NCI-H2227 treated with DMSO at 0.1 percent for 48 hours (cell line): ENCODE measurements around the gene PIEZO1.
A peak's percentile ranks its signal among the peaks of the same experiment; 100 is the strongest.

Experiments used
- DNase-seq: peaks from one replicate; lab custom pipeline; 2025; lab: John Stamatoyannopoulos, UW

PIEZO1 gene

DNA sequence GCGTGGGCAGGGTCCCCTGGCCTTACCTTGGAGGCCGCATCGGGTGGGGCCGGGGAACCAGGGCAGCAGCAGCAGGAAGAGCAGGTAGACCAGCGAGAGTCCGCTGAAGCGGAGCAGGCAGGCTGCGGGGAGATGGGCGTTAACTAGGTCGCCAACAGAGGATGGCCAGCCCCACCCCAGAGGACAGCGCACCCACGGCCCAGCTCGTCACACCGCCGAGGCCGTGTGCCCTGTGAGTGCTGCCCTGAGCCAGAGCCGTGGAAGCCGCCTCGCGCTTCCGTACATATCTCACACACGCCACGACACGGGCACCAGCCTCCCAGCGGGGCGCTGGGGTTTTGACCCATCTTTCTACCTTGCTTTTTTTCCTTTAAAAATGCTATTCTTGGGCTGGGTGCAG, 35.7 kb downstream of the PIEZO1 start:
- no peak for DNase-seq

DNA sequence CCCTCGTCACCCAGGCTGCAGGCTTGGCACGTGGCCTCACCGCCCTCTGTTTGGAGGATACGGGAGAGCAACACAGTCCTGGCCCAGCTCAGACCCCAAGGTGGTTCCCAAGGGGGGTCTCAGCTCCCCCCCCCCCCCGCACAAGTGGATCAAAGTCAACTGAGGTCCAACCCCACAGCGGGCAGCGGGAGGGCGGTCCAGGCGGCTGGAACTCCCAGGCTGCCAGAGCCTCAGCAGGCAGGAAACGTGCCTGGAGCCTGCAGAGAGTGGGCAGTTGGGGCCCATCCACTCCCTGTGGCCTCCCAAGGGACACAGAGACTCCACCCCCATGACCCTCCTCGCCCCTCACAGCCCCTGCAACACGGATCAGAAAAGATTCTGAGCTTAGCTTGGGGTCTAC, 36.7 kb downstream of the PIEZO1 start:
- no peak for DNase-seq

DNA sequence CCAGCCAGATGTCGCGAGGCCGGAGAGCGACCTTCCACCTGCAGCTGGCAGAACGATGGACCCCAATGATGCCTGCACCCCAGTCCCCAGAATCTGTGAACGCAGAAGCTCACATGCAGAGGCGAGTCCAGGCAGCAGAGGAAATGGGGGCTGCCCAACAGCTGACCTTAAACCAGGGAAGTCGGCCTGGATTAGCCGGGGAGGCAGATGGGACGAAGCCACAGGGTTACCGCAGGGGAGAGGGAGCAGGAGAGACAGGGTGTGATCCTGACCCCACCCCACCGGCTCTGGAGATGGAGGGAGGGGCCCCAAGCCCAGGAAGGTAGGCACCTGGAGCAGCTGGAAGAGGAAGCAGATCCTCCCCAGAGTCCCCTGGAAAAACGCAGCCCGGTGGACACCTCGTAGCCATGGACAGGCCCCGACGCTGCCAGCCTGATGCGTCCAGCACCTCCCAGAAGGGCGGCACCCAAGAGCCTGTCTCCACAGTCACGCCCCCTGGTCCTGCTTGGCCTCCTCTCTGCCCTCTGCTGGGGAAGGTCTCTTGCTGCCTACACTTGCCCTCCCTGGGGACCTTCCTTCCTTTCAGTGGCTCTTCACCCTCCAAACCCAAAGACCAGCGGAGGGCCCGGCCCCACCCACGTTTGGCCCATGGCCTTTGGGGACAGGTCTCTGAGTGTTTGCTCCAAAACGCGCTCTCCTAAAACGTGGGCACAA, 37.3 kb downstream of the PIEZO1 start:
- no peak for DNase-seq

DNA sequence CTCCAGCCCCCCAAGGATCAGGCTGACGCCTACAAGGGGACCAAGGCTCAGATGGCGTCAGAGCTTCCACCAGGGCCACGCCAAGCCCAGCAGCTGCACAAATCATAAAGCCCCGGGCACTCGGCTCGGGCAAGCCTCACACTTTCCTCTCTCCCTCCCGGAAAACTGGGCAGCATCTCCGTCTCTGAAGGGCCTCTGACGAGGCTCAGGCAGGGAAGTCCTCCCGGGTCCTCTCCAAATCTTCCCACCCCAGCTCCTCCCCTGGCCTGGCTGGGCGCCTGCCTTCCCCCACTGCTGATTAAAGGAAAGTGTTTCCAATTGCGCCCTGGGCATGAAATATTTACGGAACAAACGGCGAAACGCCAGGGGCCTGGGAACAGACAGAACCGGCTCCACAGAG, 38.5 kb downstream of the PIEZO1 start:
- no peak for DNase-seq

DNA sequence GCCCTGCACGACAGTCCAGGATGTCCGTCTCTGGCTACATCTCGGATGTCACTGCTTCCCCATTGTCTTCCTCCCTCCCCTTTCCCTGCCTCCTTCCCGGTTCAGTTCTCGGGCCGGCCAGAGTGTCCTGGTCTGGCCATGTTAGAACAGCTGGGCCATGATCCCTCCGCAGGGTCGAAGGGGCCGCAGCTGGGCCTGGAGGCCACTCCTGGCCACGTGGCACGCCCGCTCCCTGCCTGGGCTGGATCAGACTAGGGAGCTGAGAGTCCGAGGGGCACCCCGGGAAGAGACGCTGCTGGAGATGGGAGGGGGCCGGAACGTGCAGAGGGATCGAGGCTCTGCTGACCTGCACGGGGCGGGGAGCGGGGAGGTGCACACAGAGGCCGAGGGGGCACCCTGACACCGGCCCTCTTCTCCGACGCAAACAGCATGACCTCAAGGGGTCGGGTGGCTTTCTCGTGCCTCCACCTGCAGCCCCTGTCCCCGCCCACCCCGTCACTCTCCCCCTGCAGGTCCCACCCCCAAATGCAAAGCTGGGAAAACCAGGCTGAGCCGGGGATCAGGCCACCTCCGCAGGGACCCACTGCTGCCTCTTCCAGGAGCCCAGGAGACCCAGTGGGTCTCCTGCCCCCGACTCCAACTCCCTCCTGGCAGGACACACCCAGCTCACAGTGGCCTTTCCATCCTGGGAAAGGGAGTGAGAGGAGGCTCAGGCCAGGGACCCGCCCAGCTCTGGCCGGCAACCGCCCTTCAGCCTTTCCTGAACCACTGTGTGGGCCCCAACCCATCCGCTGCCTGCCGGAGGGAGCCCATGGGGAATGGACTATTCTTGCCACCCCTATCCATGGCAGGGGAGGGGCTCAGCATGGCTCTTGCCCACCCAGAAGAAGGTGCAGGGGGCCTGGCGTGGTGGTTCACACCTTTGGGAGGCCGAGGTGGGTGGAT, 40.2 kb downstream of the PIEZO1 start:
- no peak for DNase-seq

DNA sequence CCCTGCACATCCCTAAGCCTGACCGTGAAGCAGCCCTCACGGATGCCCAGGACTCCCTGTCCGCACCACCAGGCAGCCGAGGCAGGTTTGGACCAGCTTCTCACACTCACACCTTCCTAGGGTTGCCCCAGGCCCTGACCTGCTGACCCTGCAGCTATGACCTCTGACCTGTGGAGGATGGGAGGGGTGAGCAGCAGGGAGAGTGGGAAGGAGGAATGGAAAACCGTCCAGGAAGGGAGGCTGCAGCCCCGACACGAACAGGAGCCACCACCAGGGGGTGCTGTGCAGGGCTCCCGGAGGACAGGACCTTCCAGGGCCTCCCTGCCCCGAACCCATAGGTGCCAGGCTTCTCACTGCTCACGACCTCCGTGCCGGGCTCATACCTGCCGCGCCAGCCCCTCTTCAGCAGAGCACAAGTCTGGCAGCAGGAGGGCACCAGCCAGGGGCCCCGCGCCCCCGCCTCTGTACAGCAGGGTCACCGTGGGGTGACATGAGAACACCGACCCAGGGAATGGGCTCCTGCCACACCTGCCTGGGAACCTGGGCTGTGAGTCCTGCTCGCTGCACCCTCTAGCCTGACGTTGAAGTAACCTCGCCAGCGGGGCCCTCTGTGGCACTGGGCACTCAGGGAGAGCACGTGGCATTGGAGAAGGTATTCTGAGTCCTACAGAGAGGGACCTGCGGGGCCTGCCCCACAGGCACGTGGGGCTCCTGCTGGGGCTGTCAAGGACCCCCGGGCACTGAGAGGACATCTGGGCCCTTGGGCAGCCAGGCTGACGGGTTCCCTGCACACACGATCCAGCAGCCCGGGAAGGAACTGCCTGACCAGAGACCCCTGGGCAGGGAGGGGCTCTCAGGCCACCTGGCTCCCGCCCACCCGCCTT, 41.1 kb downstream of the PIEZO1 start:
- peak; percentile 0 for DNase-seq

DNA sequence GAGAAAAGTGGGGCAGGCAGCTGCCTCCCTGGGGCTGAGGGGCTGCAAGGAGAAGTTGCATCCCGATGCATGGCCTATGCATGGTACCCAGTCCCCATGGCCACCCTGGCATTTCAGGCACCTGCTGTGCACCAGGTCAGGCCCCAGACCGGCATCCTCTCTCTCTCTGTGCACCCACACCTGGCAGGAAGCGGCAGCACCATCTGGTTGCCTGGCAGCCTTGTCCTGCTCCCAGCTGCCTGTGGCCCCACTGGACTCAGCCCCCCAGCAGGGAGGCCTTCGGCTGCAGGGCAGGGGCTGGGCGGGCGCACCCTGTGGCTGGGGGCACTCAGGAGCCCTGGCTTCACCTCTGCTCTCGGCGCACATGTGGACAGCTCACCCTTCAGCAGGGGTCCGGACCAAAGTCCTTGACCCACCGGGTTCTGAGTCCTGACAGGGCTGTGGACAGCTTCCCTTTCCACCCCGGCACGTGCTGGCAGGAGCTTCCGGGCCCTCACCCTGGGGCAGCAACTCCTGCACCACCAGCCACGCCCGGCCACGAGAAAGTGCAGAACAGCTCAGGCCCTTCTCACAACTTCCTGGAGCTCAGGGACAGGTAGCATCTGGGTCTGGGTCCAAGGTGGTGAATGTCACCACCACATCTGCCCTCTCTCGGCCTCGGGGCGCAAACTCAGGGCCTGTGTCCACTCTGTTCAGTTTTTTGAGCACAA, 42.0 kb downstream of the PIEZO1 start:
- DNase-seq = no peak

DNA sequence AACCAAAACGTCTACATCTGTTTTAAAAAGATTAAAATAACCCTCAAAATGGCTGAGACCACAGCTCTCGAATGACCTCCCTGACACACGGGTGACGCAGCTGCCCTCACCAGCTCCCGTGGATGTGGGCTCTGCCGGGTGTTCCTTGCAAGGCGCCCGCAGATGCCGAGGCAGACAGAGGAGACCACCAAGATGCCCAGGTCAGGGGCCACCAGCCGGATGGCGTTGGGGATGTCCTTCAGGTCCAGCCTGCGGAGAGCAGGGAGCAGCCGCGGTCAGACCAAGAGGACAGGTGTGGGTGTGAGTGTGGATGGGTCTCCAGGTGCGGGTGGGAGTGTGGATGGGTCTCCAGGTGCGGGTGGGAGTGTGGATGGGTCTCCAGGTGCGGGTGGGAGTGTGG, 43.7 kb downstream of the PIEZO1 start:
- DNase-seq = no peak

DNA sequence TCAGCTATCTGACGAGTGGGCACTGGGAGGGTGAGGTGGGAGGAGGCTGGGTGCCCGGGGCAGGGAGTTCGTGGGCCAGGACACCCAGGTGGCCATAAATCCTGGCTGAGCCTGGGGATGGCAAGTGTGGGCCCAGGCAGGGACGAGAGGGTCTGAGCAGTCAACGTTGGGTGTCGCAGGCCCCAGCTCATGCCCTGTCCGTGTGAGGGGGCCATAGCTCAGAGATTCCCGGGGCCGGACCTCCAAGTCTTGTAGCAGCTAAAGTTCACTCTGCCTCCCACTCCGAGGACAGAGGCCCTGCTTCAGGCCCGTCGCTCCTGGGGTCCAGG, 44.3 kb downstream of the PIEZO1 start:
- DNase-seq = no peak

DNA sequence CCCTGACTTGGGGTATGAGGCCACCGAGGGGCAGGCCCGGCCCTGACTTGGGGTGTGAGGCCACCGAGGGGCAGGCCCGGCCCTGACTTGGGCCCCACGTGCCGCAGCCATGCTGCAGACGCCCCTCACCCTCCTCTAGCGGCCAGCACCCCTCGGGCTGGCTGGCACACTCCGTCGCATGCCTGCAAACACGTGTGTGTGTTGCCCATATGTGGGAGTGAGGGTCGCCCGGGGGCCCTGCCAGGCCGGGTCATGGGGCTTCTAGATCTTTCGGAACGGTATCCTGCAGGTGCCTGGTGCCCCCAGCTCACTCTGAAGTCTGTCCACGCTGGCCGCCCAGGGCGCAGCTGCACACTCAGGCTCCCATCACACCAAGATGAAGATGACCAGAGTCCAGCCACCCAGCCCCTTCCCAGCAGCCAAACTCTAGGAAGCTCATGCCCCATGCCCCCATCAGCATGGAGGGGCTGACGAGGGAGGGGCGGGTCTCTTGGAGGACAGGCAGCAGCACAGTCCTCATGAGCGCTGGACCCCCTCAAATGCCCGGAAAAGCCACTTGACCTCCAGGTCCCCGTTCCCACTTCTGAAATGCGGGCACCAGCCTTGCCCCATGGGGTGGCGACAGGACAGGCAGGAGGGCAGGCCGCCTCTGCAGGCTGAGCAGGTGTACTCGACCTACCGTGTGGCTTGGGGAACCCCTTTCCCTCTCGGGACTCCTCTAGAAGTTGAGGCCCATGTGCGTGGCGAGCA, 44.9 kb downstream of the PIEZO1 start:
- no peak for DNase-seq

DNA sequence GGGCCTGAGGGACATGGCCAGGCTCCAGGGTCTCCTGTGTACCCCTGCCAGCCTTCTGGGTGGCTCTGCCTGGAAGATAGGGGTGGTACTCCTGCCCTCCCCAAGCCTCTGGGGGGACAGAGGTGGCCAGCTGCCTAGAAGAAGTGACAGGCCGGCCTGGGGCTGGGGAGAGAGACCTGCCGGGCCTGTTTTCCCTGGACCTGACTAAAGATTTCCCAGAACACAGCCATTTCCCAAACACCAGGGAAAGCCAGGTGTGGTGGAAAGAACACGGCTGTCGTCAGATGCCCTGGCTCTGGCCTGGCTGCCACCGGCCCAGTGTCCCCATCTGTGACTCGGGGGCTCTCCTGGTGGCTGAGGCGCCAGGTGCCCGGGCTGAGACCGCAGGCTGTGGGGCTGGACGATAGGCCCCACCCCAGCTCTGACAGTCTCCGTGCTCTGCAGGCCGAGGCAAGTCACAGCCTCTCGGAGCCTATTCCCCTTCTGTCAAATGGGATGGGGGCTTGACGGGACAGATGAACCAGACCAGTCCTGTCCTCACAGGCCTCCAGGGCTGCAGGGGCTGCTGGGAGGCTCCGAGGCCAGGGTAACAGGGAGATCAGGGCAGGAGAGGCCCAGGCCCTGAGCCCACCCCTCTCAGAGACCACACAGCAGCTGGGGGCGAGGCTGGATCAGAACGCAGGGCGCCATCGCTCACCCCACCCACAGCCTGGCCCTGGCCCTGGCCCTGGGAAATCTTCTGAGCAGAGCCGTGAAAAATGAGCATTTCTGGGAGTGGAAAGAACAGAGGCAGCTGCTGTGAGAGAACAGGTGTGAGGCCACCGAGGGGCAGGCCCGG, 45.7 kb downstream of the PIEZO1 start:
- no peak for DNase-seq

DNA sequence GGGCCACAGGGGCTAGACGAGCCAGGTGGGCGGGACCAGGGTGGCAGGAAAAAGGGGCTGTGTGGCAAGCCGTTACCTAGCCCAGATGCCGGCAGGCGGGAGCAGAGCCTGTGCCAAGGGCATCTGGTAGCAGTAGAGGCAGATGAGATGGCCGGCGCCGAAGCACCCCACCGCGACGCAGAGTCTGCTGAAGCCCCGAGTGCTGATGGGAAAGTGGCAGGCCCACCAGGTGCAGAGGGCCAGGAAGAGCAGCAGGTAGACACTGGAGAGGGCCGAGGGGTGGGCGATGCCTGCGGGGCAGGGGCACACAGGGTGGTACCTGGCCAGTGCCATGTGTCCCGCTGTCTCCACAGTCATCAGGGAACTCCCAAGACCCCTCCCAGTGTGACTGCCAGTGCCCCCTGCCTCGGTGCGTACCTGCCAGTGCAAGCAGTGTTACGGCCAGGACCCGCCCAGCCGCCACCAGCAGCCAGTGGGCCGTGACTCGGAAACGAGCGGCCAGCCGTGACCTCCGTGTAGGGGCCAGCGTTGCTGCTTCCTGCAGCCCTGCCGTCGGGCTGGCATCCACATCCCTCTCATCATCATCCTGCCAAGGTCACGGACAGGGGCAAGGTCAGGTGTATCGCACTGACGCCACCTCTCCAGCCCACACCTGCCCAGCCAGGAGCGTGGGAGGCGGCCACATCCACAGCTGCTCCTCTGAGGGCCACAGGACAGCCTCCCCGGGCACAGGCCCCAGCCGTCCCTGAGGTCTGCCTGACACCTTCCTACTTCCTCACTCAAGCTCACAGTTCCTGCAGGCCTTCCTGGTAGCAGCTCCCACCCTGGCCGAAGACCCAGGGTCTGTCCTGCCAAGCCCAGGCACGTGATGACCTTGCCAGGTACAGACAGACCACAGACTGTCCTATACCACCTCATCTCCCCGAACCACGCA, 46.6 kb downstream of the PIEZO1 start:
- DNase-seq = no peak

DNA sequence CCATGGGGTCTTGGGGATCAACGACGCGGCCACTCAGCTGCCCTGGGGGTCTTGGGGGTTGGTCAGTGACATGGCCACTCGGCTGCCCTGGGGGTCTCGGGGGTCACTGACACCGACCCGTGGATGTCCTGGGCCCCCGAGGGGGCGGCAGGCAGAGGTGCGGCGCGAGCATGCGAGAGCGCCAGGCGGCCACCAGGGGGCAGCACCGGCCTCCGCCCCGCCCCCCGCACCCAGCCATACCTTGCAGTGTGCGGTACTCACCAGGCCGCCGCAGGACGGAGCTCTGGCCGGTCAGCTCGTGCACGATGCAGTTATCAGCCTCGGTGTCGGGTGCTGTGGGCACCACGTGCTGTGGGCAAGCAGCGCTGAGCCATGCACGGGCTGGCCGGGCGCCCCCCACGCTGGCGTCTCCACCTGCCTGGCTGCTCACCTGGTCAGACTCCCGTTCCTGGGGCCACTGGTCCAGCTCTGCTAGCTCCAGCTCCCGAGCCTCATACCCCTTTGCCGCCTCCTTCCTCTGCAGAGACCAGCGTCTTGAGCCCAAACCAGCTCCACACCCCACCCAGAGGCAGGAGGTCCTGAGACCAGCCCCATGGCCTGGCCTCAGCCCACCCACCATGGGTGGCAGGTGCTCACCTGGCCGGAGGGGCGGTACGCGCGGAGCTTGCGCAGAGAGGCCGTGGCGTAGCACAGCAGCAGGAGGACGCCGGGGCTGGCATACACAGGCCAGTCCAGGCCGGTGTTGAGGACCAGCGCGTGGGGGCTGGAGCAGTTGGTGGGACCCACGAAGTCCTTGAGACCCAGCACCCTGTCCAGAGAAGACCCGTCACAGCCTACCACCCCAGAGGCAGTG, 47.5 kb downstream of the PIEZO1 start:
- peak; percentile 12 for DNase-seq

DNA sequence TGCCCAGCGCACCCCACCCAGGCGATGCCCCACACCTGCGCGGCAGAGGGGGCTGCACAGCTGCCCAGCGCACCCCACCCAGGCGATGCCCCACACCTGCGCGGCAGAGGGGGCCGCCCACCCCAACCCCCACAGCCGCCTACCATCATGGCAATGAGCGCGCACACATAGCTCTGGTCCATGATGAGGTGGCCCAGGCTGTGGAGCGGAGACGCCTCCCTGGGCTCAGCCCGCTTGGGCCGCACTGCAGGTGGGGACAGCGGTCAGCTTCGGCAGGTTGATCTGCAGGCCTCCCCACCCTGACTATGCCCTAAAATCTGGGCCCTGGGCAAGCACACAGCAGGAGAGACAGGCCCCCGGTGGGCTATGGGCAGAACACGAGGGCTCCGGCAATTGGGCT, 48.5 kb downstream of the PIEZO1 start:
- DNase-seq = no peak

DNA sequence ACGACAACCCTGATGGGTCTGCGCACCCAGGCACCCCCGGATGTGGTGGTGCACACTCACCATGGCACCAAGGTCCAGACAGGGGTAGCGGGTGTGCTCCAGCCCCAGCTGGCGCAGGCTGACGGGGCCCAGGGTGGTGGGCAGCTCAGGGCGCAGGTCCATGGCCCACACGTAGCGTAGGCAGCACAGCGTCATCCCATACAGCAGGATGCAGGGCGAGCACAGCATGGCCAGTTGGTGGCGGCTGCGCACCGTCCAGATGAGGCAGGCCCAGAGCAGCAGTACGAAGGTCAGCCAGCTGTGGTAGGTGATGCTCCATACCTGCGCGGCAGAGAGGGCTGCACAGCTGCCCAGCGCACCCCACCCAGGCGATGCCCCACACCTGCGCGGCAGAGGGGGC, 48.9 kb downstream of the PIEZO1 start:
- DNase-seq = no peak

DNA sequence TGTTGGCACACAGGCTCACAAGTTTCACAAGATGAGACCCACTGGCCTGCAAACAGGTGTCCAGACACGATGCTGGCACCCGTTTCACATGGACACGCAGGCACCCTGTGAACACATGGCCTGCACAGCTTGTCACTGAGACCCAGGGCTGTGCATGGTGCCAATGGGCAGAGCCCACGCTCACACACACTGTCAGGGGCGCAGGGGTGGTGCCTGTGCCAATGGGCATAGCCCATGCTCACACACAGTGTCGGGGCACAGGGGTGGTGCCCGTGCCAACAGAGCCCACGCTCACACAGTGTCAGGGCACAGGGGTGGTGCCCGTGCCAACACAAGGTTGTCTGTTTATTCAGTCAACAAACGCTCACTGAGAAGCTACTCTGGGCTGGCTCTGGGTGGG, 49.4 kb downstream of the PIEZO1 start:
- DNase-seq = no peak

DNA sequence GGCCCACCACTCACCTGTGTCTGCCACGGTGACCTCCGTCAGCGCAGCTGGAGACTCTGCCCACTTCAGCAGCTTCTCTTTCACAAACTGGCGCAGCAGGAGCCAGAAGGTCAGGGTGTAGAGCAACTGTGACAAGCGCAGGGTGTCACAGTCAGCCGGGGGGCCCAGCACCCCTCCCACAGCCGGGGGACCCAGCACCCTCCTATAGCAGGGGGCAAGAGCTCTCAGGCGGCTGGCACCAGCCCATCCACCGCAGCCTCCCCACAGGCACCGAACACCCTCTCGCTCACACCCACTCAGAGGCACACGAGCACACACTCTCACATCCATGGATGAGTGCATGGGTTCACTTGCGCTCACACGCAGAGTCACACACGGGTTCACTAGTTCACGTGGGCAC, 49.9 kb downstream of the PIEZO1 start:
- no peak for DNase-seq

DNA sequence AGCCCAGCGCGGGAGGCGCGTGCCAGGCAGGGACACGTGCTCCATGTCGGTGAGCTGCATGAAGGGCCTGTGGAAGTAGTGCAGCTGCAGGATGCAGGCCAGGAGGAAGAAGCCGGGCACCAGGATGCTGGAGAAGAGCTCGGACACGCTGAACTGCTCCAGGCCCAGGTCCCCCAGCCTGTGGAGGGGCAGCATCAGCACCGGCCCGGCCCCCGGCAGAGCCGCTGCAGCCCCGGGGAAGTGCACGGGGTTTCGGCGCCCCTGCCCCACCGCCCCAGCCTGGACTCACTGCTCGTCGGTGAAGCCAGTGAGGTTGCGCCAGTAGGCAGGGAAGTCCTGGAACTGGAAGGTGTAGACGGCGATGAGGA, 50.7 kb downstream of the PIEZO1 start:
- no peak for DNase-seq
